ENCODE data around the gene MTRF1. TPM values are rescaled to one million over a fixed set of nuclear protein-coding genes. Genes with fewer than 3 reads are reported as not detected.

Gene MTRF1
- total and polyA plus RNA-seq, 9 of the 15 experiments (the other 6 are each of a cell fraction or from before 2014, with no cell fraction given): 12.5 to 33.7 (median 20.1) TPM

DNA sequence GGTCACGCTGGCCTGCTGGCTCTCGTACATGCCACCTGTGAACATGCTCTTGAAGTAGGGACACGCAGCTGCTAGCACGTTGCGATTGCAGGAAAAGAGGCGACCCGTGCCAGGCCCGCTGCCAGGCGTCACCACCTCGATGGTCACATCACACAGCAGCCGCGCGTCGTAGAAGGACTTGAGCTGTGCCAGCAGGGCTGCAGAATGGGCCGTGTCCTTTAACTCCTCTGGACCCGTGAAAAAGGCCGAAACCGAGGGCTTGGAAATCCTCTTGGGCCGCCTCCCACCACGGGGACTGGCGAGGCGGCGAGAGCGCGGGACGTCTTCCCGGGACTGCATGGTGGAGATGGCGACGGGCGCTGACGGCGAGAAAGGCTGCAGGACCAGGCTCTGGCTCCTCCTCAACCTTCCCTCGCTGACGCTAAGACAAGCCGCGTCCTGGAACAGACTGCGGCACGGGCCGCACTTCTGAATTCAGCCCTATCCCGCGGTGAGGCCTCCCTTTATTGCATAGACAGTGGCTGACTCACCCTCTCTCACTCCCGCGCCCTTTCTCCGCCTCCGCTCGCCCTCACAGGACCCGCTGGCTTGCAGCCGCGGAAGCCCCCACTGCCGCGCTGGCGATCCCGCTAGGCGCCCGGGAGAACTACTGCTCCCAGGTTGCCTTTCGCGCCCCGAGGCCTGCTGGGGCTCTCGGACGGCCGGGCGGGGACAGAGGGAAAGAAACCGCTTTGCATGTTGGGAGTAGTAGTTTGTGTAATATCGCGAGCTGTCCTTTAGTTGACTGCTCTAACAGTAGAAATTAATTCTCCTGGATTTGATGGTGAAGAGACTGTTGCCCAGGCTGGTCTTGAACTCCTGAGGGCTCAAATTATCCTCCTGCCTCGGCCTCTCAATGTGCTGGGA is 69.2 kb downstream of the MTRF1 start, which contains the start of gene KBTBD7 (continued):
- TF ChIP-seq, protein P1, sequence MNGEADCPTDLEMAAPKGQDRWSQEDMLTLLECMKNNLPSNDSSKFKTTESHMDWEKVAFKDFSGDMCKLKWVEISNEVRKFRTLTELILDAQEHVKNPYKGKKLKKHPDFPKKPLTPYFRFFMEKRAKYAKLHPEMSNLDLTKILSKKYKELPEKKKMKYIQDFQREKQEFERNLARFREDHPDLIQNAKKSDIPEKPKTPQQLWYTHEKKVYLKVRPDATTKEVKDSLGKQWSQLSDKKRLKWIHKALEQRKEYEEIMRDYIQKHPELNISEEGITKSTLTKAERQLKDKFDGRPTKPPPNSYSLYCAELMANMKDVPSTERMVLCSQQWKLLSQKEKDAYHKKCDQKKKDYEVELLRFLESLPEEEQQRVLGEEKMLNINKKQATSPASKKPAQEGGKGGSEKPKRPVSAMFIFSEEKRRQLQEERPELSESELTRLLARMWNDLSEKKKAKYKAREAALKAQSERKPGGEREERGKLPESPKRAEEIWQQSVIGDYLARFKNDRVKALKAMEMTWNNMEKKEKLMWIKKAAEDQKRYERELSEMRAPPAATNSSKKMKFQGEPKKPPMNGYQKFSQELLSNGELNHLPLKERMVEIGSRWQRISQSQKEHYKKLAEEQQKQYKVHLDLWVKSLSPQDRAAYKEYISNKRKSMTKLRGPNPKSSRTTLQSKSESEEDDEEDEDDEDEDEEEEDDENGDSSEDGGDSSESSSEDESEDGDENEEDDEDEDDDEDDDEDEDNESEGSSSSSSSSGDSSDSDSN (IDR thresholded peaks at IDR 0.05; ENCODE audit: borderline replicate concordance in 1 of 2, low read depth in 2 of 2, low read length in 2 of 2): no peak
- TF ChIP-seq FOXP1 (CRISPR knock-in tag; IDR thresholded peaks at IDR 0.05): no peak
- TF ChIP-seq, protein P2, sequence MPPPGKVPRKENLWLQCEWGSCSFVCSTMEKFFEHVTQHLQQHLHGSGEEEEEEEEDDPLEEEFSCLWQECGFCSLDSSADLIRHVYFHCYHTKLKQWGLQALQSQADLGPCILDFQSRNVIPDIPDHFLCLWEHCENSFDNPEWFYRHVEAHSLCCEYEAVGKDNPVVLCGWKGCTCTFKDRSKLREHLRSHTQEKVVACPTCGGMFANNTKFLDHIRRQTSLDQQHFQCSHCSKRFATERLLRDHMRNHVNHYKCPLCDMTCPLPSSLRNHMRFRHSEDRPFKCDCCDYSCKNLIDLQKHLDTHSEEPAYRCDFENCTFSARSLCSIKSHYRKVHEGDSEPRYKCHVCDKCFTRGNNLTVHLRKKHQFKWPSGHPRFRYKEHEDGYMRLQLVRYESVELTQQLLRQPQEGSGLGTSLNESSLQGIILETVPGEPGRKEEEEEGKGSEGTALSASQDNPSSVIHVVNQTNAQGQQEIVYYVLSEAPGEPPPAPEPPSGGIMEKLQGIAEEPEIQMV (tag; conservative IDR thresholded peaks at IDR 0.05; ENCODE audit: low read depth): no peak
- TF ChIP-seq ZSCAN29 (IDR thresholded peaks at IDR 0.05): no peak
- peak; percentile 82 for TF ChIP-seq CREM (IDR thresholded peaks at IDR 0.05; ENCODE audit: low read depth)
- TF ChIP-seq ZNF354B (CRISPR knock-in tag; IDR thresholded peaks at IDR 0.05): no peak
- no peak; the same call in 1 of the 2 replicates for TF ChIP-seq NFRKB (IDR thresholded peaks at IDR 0.05; ENCODE audit: low read depth)
- no peak for TF ChIP-seq NR3C1 (CRISPR knock-in tag; IDR thresholded peaks at IDR 0.05)
- no peak for TF ChIP-seq ILK (tag; IDR thresholded peaks at IDR 0.05; ENCODE audit: borderline replicate concordance, low read depth)
- TF ChIP-seq SRSF7 (optimal IDR thresholded peaks at IDR 0.05; ENCODE audit: low read depth, low read length): no peak
- TF ChIP-seq, protein P3, sequence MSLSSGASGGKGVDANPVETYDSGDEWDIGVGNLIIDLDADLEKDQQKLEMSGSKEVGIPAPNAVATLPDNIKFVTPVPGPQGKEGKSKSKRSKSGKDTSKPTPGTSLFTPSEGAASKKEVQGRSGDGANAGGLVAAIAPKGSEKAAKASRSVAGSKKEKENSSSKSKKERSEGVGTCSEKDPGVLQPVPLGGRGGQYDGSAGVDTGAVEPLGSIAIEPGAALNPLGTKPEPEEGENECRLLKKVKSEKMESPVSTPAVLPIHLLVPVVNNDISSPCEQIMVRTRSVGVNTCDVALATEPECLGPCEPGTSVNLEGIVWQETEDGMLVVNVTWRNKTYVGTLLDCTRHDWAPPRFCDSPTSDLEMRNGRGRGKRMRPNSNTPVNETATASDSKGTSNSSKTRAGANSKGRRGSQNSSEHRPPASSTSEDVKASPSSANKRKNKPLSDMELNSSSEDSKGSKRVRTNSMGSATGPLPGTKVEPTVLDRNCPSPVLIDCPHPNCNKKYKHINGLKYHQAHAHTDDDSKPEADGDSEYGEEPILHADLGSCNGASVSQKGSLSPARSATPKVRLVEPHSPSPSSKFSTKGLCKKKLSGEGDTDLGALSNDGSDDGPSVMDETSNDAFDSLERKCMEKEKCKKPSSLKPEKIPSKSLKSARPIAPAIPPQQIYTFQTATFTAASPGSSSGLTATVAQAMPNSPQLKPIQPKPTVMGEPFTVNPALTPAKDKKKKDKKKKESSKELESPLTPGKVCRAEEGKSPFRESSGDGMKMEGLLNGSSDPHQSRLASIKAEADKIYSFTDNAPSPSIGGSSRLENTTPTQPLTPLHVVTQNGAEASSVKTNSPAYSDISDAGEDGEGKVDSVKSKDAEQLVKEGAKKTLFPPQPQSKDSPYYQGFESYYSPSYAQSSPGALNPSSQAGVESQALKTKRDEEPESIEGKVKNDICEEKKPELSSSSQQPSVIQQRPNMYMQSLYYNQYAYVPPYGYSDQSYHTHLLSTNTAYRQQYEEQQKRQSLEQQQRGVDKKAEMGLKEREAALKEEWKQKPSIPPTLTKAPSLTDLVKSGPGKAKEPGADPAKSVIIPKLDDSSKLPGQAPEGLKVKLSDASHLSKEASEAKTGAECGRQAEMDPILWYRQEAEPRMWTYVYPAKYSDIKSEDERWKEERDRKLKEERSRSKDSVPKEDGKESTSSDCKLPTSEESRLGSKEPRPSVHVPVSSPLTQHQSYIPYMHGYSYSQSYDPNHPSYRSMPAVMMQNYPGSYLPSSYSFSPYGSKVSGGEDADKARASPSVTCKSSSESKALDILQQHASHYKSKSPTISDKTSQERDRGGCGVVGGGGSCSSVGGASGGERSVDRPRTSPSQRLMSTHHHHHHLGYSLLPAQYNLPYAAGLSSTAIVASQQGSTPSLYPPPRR (CRISPR knock-in tag; IDR thresholded peaks at IDR 0.05; ENCODE audit: borderline replicate concordance): no peak
- TF ChIP-seq, protein P4, sequence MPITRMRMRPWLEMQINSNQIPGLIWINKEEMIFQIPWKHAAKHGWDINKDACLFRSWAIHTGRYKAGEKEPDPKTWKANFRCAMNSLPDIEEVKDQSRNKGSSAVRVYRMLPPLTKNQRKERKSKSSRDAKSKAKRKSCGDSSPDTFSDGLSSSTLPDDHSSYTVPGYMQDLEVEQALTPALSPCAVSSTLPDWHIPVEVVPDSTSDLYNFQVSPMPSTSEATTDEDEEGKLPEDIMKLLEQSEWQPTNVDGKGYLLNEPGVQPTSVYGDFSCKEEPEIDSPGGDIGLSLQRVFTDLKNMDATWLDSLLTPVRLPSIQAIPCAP (CRISPR knock-in tag; IDR thresholded peaks at IDR 0.05; ENCODE audit: borderline replicate concordance): no peak
- TF ChIP-seq MEF2A (IDR thresholded peaks at IDR 0.05; ENCODE audit: control insufficient read depth, low read depth, low read length): no peak
- no peak for TF ChIP-seq YBX1 (IDR thresholded peaks at IDR 0.05)
- TF ChIP-seq, protein P5, sequence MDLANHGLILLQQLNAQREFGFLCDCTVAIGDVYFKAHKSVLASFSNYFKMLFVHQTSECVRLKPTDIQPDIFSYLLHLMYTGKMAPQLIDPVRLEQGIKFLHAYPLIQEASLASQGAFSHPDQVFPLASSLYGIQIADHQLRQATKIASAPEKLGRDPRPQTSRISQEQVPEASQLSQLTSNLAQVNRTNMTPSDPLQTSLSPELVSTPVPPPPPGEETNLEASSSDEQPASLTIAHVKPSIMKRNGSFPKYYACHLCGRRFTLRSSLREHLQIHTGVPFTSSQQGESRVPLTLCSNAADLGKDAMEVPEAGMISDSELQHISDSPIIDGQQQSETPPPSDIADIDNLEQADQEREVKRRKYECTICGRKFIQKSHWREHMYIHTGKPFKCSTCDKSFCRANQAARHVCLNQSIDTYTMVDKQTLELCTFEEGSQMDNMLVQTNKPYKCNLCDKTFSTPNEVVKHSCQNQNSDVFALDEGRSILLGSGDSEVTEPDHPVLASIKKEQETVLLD (IDR thresholded peaks at IDR 0.05): no peak
- no peak for TF ChIP-seq RFX5 (IDR thresholded peaks at IDR 0.05; ENCODE audit: low read depth, low read length)
